Fibroblast of upper back skin (primary cell): ENCODE data around the gene PTPN18.
"Not testable (repeated sequence)": the region's sequence is repeated elsewhere in the genome, so short reads cannot be mapped to it uniquely, and the experiment has no call there.

Source experiments
- DNase-seq: peaks from one replicate; pipeline ENCODE4 v3.0.0-alpha.2; 2013

PTPN18 gene

DNA sequence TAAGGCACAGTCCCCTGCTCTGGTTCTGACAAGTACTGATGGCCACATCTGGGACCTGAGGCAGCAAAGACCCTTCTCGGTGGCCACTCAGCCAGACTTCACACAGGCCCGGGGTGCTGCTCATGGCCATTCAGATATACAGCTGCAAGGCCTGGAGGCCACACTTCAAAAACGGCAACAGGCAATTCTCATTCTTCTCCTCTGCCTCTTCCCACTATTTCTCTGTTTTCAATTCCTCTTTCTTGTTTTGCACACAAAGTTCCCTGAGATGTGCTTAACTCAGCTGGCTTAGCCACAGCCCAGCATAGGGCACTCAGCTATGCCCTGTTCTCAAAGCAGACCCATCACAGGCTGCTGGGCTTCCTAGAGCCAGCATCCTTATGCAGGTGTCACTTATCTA, 29.9 kb downstream of the PTPN18 start:
- no peak for DNase-seq

- no peak for DNase-seq
Measured at GRCh38 chr2:130387071-130387400, 31.2 kb downstream of the PTPN18 start.

- DNase-seq: no peak
Measured at GRCh38 chr2:130387804-130388203, 31.9 kb downstream of the PTPN18 start.

DNA sequence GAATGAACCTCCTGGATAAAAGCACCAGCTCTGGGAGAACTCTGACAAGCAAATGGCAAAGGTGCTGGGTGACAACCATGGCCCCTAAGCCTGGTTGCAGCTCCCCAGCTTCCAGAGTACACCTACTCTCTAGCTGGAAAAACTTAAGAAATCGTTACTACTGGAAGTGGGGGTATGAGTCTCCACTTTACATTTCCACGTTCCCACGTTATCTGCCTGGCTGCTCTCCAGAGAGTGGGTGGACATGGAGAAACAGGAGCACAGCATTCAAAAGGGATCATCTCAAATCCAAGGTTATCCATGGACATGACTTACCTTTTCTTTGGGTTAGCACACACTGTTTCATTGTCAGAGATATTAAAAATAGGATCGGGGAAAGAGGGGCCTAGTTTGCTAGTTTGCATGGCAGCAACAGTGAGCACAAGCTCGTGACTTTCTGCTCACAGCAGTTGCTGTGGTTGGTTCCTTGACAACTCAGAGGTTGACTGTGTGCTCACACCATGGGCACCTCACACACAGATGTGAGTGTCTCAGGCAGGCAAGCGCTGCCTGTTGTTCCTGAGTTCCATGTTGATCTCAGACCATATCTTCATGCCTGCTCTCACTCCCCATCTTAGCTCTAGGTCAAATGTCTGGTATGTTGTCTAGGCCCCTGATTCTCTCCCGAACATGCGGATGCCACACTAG, 32.5 kb downstream of the PTPN18 start:
- no peak for DNase-seq

DNA sequence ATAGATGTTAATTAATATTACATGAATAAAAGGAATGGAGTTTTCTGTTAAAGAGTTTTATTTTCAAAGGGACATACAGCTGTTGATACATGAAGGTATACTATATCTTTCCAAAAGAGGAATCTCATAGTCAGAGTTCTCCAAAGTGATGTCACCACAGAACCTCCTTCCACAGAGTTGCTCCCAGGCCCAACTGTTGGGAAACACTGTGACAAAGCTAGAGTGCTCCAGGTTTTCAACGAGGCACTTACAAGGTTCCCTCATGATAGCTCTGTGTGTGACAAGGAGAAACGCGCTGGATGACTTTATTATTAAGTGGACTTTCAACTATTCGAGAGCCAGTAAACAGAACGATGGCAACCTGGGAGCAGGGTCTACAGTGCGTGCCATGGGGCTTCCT, 33.5 kb downstream of the PTPN18 start:
- no peak for DNase-seq

GRCh38 chr2:130389783-130390182, 33.9 kb downstream of the PTPN18 start:
- no peak for DNase-seq

GRCh38 chr2:130390460-130391057, 34.7 kb downstream of the PTPN18 start:
- DNase-seq: no peak

DNA sequence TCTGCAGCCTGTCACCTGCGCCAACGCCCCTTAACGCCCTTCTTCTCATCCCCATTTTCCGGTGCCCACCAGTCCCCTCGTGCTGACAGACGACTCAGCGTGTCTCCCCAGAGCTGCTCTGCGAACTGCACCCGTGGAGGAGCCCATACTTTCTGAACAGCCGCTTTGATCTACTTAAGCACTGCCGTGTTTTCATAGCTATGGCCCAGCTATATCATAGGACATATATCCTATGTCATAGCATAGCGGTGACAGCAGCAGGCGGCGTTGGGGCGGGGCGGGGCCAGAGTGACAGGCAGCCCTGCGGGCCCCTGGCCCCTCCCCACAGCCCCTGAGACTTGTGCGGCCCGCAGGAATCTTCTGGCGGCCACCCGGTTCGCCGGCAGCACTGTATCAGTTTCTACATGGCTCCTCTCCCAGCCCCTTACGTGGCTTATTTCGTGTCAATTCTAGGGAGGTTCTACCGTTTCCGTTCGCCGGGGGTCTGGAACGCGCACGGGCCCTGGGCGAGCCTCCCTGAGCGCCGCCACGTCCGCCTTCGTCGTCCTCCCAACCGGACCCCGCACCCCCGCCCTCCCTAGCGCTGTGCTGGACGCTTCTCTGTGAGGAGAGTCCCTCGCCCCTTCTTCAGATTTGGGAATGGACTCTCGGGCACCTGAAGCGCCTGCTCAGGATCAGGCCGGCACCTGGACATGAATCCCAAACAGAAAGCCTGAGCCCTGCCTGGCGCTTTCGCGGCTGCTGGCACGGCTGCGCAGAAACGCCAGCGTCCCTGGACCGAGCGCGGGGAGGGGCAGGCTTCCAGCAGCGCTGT, 35.4 kb downstream of the PTPN18 start:
- DNase-seq: peak; percentile 74

- DNase-seq: peak; percentile 54
Measured at GRCh38 chr2:130391872-130392670, 36.2 kb downstream of the PTPN18 start.

DNA sequence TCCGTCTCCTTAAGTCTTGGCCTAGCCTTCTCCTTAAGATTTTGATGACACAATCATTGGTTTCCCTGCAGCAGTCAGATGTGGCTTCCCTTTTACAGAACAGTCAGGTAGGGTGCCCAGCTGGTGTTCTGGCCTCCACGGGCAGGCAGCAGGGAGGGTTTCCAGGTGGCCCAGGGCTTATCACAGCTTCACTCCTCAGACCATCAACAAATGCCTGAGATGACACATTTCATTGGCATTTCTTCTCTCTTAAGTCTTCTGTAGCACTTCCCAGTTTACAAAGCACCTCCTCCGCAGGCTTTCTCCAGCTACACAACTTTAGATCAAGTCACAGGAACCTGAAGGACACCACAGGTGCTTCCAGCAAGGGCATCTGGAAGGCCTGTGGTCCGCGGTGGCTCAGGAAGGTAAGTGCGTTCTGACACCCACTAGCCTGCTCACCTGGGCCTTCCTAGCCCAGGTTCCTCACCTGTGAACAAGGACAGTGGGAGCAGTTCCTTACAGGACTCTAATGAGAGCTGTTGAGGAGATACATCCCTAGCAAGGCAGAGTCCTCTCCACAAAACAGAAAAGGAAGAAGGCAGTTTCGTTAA, 37.6 kb downstream of the PTPN18 start:
- peak; percentile 24 for DNase-seq

GRCh38 chr2:130406280-130406679, 50.4 kb downstream of the PTPN18 start:
- DNase-seq: not testable (repeated sequence)

- not testable (repeated sequence) for DNase-seq
Measured at GRCh38 chr2:130416693-130417092, 60.8 kb downstream of the PTPN18 start.

DNA sequence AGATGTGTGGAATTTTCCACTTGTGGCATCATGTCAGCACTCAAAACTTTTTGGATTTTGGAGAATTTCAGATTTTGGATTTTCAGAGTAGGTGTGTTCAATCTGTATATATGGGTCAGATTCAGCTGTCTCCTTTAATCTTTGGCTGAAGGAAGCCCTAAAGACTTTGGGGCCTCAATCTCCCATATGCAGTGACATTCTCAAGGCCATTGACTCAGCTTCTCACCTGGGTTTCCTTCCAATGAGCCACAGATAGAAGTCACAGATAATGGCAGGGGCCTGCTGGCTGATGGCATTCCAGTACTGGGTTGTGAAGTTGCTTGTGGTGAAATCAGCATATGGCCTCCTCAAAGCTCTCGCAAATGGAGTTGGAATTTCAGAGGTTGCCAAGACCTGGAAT, 63.0 kb downstream of the PTPN18 start:
- not testable (repeated sequence) for DNase-seq
